K562 (cell line): Measurements from ENCODE around the gene ZSWIM6. TPM values are rescaled to one million over a fixed set of nuclear protein-coding genes. Genes with fewer than 3 reads are reported as not detected.

Experiments used
- ATAC-seq: fragments of 200-7000 bp; cut with Tn5 transposase; 3 replicates; pipeline ENCODE4 v1.9.1; 2020; ENCODE audit warnings: moderate library complexity
- BruUV-seq: library from RNA; stranded (reverse); fragments of 400-500 nt; replicated peaks from 2 replicates; lab custom pipeline; 2021; lab: Mats Ljungman, UMichigan
- CTCF ChIA-PET: fragments of 300-600 bp; formaldehyde crosslinking; extraction: SDS; loops from one replicate; lab custom pipeline; 2021; ENCODE audit warnings: low intra/inter-chr PET ratio; lab: Yijun Ruan, JAX
- POLR2A ChIA-PET: fragments of 300-600, 350-650 bp; sonication (Branson Sonifier 250); formaldehyde crosslinking; extraction: SDS; loops from one replicate; lab custom pipeline; 2021; ENCODE audit warnings: antibody characterized with exemption, inconsistent platforms; lab: Yijun Ruan, JAX
- DNase-seq, 4 experiments: peaks; one replicate each; pipeline versions ENCODE4 v3.0.0 to v3.0.0-alpha.2; 2011 to 2018; ENCODE audit warnings: low spot score in 3 of 4, mixed read lengths in 3 of 4; ENCODE audit errors: extremely low read depth in 1 of 4
- FAIRE-seq: peaks from 2 replicates; lab custom pipeline; 2011; peaks lifted over from hg19 to GRCh38; lab: Jason Lieb, UNC
- H2AFZ ChIP-seq: 2 replicates; pipeline ENCODE4 v1.6.0; 2011; ENCODE audit warnings: low read depth, low read length, control low read depth, inconsistent platforms
- H3K27ac ChIP-seq: fragments of 200-600 bp; 3 replicates; pipeline ENCODE4 v1.8.0; 2011; ENCODE audit warnings: low read depth, mild to moderate bottlenecking, control low read depth, inconsistent platforms, low read length, moderate library complexity, mixed read lengths; ENCODE audit errors: extremely low read depth
- H3K27me3 ChIP-seq, 2 experiments: fragments of 300-600 bp in 1 of 2; 2 replicates in 1 of 2; 3 replicates in 1 of 2; pipeline versions ENCODE4 v1.6.0 to v1.8.0; 2011; ENCODE audit warnings: inconsistent platforms in 2 of 2, low read length in 2 of 2, mild to moderate bottlenecking in 1 of 2, mixed read lengths in 1 of 2, moderate library complexity in 1 of 2; ENCODE audit not compliant: control insufficient read depth in 2 of 2, insufficient read depth in 2 of 2
- H3K36me3 ChIP-seq: fragments of 300-600 bp; 3 replicates; pipeline ENCODE4 v1.8.0; 2011; ENCODE audit warnings: mild to moderate bottlenecking, low read length, inconsistent platforms; ENCODE audit not compliant: control insufficient read depth, insufficient read depth
- H3K4me1 ChIP-seq, 2 experiments: fragments of 200-600 bp in 1 of 2; replicated peaks in 1 of 2; 2 replicates in 1 of 2; 3 replicates in 1 of 2; pipeline versions ENCODE4 v1.5.1 to v1.8.0; 2011; ENCODE audit warnings: inconsistent platforms in 2 of 2, low read length in 2 of 2, mild to moderate bottlenecking in 1 of 2, mixed read lengths in 1 of 2, moderate library complexity in 1 of 2; ENCODE audit not compliant: control insufficient read depth in 2 of 2, insufficient read depth in 2 of 2
- H3K4me2 ChIP-seq: 2 replicates; pipeline ENCODE4 v1.6.1; 2011; ENCODE audit warnings: low read length, control low read depth, inconsistent platforms, mixed read lengths; ENCODE audit not compliant: insufficient read depth
- H3K4me3 ChIP-seq: fragments of 200-600 bp; sonication (generic), shearing (Covaris generic); 2 replicates; pipeline ENCODE4 v1.5.1; 2016; ENCODE audit warnings: control low read depth, inconsistent platforms
- H3K79me2 ChIP-seq: fragments of 200-600 bp; 3 replicates; pipeline ENCODE4 v1.8.0; 2011; ENCODE audit warnings: low read length, inconsistent platforms; ENCODE audit not compliant: control insufficient read depth, insufficient read depth
- H3K9ac ChIP-seq, 2 experiments: 2 replicates each; pipeline versions ENCODE4 v1.6.0 to v1.6.1; 2011; ENCODE audit warnings: low read depth in 2 of 2, low read length in 2 of 2, control low read depth in 1 of 2, inconsistent platforms in 1 of 2, mild to moderate bottlenecking in 1 of 2, mixed read lengths in 1 of 2; ENCODE audit not compliant: insufficient read depth in 1 of 2
- H3K9me1 ChIP-seq: one replicate; pipeline ENCODE4 v1.6.0; 2011; ENCODE audit warnings: inconsistent platforms, mild to moderate bottlenecking, low read length, moderate library complexity; ENCODE audit not compliant: control insufficient read depth, insufficient read depth
- H3K9me3 ChIP-seq: replicated peaks from 2 replicates; pipeline ENCODE4 v1.5.1; 2011; ENCODE audit warnings: low read depth, low read length, inconsistent platforms; ENCODE audit not compliant: control insufficient read depth, insufficient read depth
- H4K20me1 ChIP-seq: replicated peaks from 2 replicates; pipeline ENCODE4 v1.6.1; 2011; ENCODE audit warnings: low read length, inconsistent platforms, mixed read lengths; ENCODE audit not compliant: control insufficient read depth, insufficient read depth
- ATF7 ChIP-seq: fragments of 450-650 bp; IDR thresholded peaks from 2 replicates; pipeline ENCODE4 v1.7.1; 2014; ENCODE audit warnings: mild to moderate bottlenecking, moderate library complexity
- DNMT1 ChIP-seq: fragments of 450-650 bp; IDR thresholded peaks from 2 replicates; pipeline ENCODE4 v1.6.1; 2016; ENCODE audit warnings: antibody characterized with exemption, mild to moderate bottlenecking
- GTF2A2 ChIP-seq: IDR thresholded peaks from 2 replicates; pipeline ENCODE4 v1.6.1; 2016; ENCODE audit warnings: mild to moderate bottlenecking, missing genetic modification characterization, missing compliant biosample characterization
- HDAC3 ChIP-seq: fragments of 450-650 bp; IDR thresholded peaks from 2 replicates; pipeline ENCODE4 v1.6.1; 2018; ENCODE audit warnings: borderline replicate concordance, mild to moderate bottlenecking, moderate library complexity; ENCODE audit not compliant: partially characterized antibody
- HMBOX1 ChIP-seq: sonication (generic); IDR thresholded peaks from 2 replicates; pipeline ENCODE4 v1.6.1; 2016
- NRF1 ChIP-seq, 2 experiments: fragments of 450-650 bp; IDR thresholded peaks in 1 of 2; conservative IDR thresholded peaks in 1 of 2; 2 replicates each; pipeline ENCODE4 v1.6.1; 2014; ENCODE audit warnings: mild to moderate bottlenecking in 2 of 2
- RAD21 ChIP-seq, 2 experiments: fragments of 250-450 bp in 1 of 2; fragments of 450-650 bp in 1 of 2; sonication (Bioruptor Pico) in 1 of 2; formaldehyde crosslinking in 1 of 2; IDR thresholded peaks in 1 of 2; conservative IDR thresholded peaks in 1 of 2; 2 replicates each; pipeline versions ENCODE4 v1.4.0 to v1.8.0; 2020 to 2022; ENCODE audit warnings: mild to moderate bottlenecking in 2 of 2, moderate library complexity in 1 of 2
- RBM15 ChIP-seq: fragments of 200-400 bp; formaldehyde crosslinking; IDR thresholded peaks from 2 replicates; pipeline ENCODE4 v1.6.1; 2018; ENCODE audit warnings: mild to moderate bottlenecking, low read length, moderate library complexity; ENCODE audit not compliant: insufficient read depth
- RFX5 ChIP-seq: IDR thresholded peaks from 2 replicates; pipeline ENCODE4 v1.6.1; 2011; ENCODE audit warnings: low read depth, mild to moderate bottlenecking, improper control_type of control experiment, low read length
- SMARCA4 ChIP-seq: fragments of 450-650 bp; IDR thresholded peaks from 2 replicates; pipeline ENCODE4 v1.6.1; 2016
- TFAM ChIP-seq: fragments of 250-450 bp; sonication (Bioruptor Pico); conservative IDR thresholded peaks from 2 replicates; pipeline ENCODE4 v1.5.0; 2021; ENCODE audit warnings: mild to moderate bottlenecking, moderate library complexity
- ZKSCAN8 ChIP-seq: fragments of 200-800 bp; sonication (Bioruptor generic); IDR thresholded peaks from 2 replicates; pipeline ENCODE4 v1.6.1; 2016; ENCODE audit warnings: missing genetic modification characterization, missing compliant biosample characterization
- ZNF143 ChIP-seq: sonication (generic); formaldehyde crosslinking; IDR thresholded peaks from 2 replicates; pipeline ENCODE4 v1.9.0; 2022; ENCODE audit warnings: mild to moderate bottlenecking, missing genetic modification reagents
- ZNF589 ChIP-seq: fragments of 200-800 bp; sonication (Bioruptor generic); IDR thresholded peaks from 2 replicates; pipeline ENCODE4 v1.6.1; 2016; ENCODE audit warnings: low read depth, missing genetic modification characterization, missing compliant biosample characterization
- WGBS: fragments of 100-300 bp; shearing (Covaris generic); methylation state at CpG from one replicate; pipeline ENCODE4 v1.1.6; 2016; ENCODE audit warnings: low coverage, mixed read lengths; ENCODE audit not compliant: insufficient coverage; ENCODE audit errors: missing lambda C conversion rate; 5-methylcytosine and 5-hydroxymethylcytosine counted together
- in situ Hi-C: fragments of 300-500 bp; cut with MboI; formaldehyde crosslinking; loops from 4 replicates; pipeline ENCODE4 v1.15.0; 2018; ENCODE audit warnings: inconsistent platforms, mixed read lengths
- intact Hi-C: fragments of 100-400 bp; cut with micrococcal nuclease; formaldehyde crosslinking; loops from 2 replicates; pipeline ENCODE4 v1.14.2; 2022
- polyA plus RNA-seq, 8 experiments: library from polyadenylated mRNA; depleted of rRNA in 4 of 8; stranded (reverse) in 5 of 8; unstranded in 3 of 8; fragments of >200 nt; fragmentation: Nextera tagmentation in 2 of 8; fragmentation: Illumina TruSeq in 1 of 8; extraction: Ambion mirVana in 2 of 8; extraction: Trizol in 1 of 8; gene quantifications; 2 replicates each; pipeline versions ENCODE4 v1.2.1 to v1.2.3, GENCODE V29; 2011 to 2014; ENCODE audit warnings: inconsistent platforms in 1 of 8, missing spikeins in 1 of 8
- total RNA-seq, 7 experiments: library from RNA; depleted of rRNA in 6 of 7; stranded (reverse); fragments of >200 nt in 6 of 7; fragmentation: Illumina TruSeq in 2 of 7; extraction: Trizol in 2 of 7; gene quantifications; 2 replicates each; pipeline versions ENCODE4 v1.2.1 to v1.2.3, GENCODE V29; 2011 to 2021; ENCODE audit warnings: low replicate concordance in 1 of 7
- TF ChIP-seq, protein P1 (sequence below): fragments of 450-650 bp; IDR thresholded peaks from 2 replicates; pipeline ENCODE4 v1.6.1; 2017; ENCODE audit warnings: mild to moderate bottlenecking, moderate library complexity
- TF ChIP-seq, protein P2 (sequence below): fragments of 250-450 bp; sonication (Bioruptor Pico); IDR thresholded peaks from 2 replicates; pipeline ENCODE4 v1.4.0; 2020; ENCODE audit warnings: mild to moderate bottlenecking, moderate library complexity, borderline replicate concordance

ZSWIM6 gene
- total and polyA plus RNA-seq, 9 of the 15 experiments (the other 6 are each of a cell fraction or from before 2014, with no cell fraction given): 0.81 to 3.2 (median 2.0) TPM

DNA sequence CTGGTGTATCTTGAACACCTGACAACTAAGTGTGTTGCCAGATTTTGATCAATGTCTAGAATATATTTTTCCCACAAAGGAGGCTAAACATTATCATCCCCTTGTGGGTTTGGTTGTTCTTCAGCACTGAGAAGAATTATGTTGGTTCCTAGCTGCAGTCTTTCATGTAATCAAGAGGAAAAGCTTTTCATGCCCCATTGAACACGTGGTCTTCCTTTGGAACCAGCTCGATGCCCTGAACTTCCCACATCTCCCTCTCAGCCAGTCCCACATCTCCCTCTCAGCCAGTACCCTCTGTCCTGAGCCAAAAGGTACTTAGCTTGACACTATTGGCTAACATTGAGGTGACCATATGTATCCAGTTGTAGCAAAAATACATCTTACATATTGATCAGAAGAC lies 36.7 kb upstream of the ZSWIM6 start (continued):
- TF ChIP-seq ZNF143 (CRISPR knock-in tag) (no peak), ATF7 (no peak), GTF2A2 (tag) (no peak), ZNF589 (no peak), RFX5 (no peak), NRF1 (conservative IDR thresholded peaks at IDR 0.05 in 1 of 2, IDR thresholded peaks at IDR 0.05 in 1 of 2) (no peak)
- TF ChIP-seq, protein P1, sequence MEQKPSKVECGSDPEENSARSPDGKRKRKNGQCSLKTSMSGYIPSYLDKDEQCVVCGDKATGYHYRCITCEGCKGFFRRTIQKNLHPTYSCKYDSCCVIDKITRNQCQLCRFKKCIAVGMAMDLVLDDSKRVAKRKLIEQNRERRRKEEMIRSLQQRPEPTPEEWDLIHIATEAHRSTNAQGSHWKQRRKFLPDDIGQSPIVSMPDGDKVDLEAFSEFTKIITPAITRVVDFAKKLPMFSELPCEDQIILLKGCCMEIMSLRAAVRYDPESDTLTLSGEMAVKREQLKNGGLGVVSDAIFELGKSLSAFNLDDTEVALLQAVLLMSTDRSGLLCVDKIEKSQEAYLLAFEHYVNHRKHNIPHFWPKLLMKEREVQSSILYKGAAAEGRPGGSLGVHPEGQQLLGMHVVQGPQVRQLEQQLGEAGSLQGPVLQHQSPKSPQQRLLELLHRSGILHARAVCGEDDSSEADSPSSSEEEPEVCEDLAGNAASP: no peak

DNA sequence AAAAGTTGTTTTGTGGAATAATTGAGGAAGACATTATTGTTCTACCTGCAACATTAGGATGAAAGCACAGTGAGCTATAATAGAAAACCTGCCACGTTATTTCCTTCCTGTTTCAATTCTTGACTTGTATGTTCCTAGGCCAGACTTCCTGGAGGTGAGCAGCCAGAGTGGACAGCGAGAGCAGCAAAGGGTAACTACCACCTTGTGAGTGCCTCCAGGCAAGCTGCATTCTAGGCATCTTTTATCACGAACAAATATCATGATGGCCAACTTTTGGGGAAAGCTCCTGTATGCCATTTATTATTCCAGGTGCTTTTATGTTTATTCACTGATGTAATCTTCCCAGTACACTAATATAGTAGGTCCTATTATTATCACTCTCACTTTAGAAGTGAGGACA lies 34.0 kb upstream of the ZSWIM6 start:
- H4K20me1 ChIP-seq: no peaks in the 10 kb centered on the region
- FAIRE-seq: no peak
- no peaks in the 10 kb centered on the region for H3K36me3 ChIP-seq
- H3K27me3 ChIP-seq: peaks cover 0 to 10% of the 10 kb centered on the region in 2 experiments; a peak in 1 of 5 replicates
- no peak overlapping the region for H3K9ac ChIP-seq
- no peak for ATAC-seq
- H3K9me3 ChIP-seq: no peaks in the 10 kb centered on the region
- no peaks in the 10 kb centered on the region for H3K79me2 ChIP-seq
- DNase-seq: no peak
- H3K4me1 ChIP-seq: no peaks in the 10 kb centered on the region
- H3K4me2 ChIP-seq: no peak overlapping the region
- POLR2A ChIA-PET: no interaction called here
- 0% methylated on average over 3 of the region's 3 CpGs for WGBS
- H3K27ac ChIP-seq: no peak overlapping the region
- H3K4me3 ChIP-seq: no peak overlapping the region
- no peaks in the 10 kb centered on the region for H3K9me1 ChIP-seq
- intact Hi-C loops: no loop called here
- BruUV-seq: no TSS peak
- CTCF ChIA-PET: no interaction called here
- in situ Hi-C loops: no loop called here
- no peak overlapping the region for H2AFZ ChIP-seq
- no peak for TF ChIP-seq DNMT1
- no peak for TF ChIP-seq RBM15
- no peak for TF ChIP-seq ZKSCAN8 (CRISPR knock-in tag)
- TF ChIP-seq HMBOX1: no peak
- no peak for TF ChIP-seq TFAM (CRISPR knock-in tag)
- TF ChIP-seq RAD21 (CRISPR knock-in tag; conservative IDR thresholded peaks at IDR 0.05 in 1 of 2, IDR thresholded peaks at IDR 0.05 in 1 of 2): no peak
- no peak for TF ChIP-seq HDAC3
- TF ChIP-seq, protein P2, sequence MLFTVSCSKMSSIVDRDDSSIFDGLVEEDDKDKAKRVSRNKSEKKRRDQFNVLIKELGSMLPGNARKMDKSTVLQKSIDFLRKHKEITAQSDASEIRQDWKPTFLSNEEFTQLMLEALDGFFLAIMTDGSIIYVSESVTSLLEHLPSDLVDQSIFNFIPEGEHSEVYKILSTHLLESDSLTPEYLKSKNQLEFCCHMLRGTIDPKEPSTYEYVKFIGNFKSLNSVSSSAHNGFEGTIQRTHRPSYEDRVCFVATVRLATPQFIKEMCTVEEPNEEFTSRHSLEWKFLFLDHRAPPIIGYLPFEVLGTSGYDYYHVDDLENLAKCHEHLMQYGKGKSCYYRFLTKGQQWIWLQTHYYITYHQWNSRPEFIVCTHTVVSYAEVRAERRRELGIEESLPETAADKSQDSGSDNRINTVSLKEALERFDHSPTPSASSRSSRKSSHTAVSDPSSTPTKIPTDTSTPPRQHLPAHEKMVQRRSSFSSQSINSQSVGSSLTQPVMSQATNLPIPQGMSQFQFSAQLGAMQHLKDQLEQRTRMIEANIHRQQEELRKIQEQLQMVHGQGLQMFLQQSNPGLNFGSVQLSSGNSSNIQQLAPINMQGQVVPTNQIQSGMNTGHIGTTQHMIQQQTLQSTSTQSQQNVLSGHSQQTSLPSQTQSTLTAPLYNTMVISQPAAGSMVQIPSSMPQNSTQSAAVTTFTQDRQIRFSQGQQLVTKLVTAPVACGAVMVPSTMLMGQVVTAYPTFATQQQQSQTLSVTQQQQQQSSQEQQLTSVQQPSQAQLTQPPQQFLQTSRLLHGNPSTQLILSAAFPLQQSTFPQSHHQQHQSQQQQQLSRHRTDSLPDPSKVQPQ (CRISPR knock-in tag): no peak
- no peak for TF ChIP-seq SMARCA4
